ENCODE results near the gene CASZ1.

CASZ1 gene

GRCh38 chr1:10635085-10635896 lies 161.2 kb downstream of the CASZ1 start:
- no peak for DNase-seq

DNA sequence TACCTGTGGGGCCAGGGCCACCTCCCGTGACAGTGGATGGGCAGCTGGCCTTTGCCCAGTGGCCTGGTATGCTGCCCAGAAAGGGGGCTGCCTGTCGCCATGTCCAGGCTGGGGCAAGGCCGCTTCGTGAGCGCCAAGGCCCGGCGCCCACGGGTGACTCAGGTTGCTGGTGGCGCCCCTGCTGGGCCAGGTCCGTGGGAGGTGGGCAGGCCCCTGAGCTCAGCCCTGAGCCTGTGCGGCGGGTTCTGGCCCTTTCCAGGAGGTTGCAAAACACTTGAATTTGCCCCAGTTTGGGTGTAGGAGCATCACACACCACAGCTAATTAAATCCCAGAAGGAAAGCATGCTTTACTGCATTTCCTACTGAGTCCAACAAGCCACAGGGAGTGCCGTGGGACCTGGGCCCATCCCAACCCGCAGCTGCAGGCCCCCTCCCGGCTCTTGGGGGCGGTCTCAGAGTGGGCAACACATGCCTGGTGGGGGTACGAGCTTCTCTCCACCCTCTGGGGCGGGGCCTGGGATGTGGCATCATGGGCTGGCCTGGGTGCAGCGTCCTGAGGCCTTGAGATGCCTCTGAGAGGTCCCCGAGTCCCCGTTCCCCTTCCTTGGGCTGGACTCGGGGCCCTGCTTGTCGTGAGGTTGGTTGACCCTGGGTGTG lies 161.9 kb downstream of the CASZ1 start:
- no peak for DNase-seq

GRCh38 chr1:10634075-10634427 lies 162.4 kb downstream of the CASZ1 start:
- no peak for DNase-seq

DNA sequence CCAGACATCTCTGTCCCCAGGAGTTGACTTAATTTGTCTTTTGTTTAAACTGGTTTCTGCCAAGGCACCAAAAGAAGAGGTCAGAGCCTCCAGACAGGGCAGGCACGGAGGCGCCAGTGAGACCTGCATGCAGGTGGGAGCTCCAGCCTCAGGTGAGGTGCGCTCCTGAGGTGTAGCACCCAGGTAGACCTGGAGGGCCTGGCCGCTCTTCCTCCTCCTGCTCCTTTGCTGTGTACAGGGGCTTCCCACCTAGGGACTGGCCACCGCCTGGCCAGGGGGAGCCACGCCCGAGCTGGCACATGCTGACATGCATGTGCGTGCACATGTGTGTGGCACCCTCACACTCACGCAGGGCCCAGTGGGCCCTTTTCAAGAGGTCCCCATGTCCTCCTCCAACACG lies 163.0 kb downstream of the CASZ1 start:
- DNase-seq: no peak

- DNase-seq: no peak
Measured at GRCh38 chr1:10632691-10633090, 163.8 kb downstream of the CASZ1 start.

- no peak for DNase-seq
Measured at GRCh38 chr1:10631811-10632593, 164.4 kb downstream of the CASZ1 start.

DNA sequence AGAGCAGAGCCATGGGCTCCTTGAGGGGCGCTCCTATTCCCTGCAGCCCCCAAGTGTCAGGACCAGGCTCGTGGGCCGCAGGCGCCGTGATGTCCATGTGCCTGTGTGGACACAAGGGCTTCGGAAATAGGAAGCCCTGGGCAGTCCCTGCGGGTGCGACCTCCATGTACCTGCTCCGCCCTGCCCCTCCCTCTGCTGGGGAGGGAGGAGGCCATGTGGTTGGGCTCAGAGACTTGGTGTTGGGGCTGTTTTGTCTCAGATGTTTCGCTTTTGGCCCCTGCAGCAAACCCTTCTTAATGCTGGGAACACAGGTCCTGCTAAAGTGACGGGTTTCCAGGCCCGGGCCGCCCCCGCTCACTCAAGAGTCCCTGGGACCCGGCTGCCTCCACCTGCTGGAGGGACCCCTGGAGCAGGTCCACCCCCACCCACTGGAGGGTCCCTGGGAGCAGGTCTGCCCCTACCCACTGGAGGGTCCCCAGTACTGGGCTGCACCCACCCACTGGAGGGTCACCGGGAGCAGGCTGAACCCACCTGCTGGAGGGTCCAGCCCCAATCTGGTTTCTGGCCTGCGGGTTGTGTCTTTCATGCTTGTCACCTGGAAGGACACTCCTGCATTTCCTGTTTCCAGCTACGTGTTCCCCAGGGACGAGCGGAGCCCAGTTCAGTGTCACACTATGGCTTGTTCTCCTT lies 165.2 kb downstream of the CASZ1 start:
- no peak for DNase-seq

DNA sequence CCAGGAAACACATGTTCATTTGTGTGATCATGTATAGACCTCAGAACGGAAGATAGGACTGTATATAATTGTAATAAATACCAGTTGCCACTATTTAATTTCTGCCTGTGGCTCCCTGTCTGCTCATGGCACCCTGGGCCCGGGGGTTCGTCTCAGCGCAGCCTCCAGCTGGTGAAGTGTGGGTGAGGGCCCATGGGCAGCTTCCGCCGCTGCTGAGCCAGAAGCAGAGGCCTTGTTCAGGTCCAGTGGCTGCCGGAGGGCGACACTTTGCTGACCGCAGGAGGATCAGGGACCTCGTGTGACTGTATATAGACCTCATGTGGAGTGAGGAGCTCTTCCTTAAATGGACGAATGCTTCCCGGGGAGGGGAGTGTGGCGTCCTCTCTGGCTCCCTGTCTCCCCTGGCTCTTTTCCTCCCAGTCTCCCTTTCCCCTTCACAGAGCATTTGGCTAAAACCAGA lies 165.8 kb downstream of the CASZ1 start:
- DNase-seq: no peak

DNA sequence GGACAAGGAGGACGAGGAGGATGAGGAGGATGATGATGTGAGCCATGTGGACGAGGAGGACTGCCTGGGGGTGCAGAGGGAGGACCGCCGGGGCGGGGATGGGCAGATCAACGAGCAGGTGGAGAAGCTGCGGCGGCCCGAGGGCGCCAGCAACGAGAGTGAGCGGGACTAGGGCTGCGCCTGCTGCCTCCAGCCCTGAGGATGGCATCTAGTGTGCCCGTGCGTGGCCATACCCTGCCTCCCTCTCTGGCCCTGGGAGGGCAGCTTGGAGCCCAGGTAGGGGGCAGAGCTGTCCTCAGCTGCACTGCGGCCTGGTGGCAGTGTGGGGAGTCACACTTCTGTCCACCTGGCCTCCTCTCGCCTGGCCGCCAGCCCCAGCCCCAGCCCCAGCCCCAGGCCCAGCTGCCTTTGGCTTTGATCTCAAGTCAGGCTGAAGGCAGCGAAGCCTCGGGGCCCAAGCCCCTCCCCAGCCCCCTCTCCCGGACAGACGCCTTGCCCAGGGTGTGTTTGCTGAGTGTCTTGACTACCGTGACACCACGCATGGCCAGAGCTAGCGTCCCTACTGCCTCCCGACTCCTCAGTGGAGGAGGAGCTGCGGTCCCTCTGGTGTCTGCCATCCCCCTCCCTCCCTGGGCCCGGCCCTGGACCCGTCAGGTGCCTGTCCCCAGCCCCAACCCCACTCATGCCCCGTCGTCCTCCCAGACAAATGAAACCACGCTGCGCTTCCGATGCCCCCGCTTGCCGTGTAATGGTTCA lies 166.5 kb downstream of the CASZ1 start:
- no peak for DNase-seq

DNA sequence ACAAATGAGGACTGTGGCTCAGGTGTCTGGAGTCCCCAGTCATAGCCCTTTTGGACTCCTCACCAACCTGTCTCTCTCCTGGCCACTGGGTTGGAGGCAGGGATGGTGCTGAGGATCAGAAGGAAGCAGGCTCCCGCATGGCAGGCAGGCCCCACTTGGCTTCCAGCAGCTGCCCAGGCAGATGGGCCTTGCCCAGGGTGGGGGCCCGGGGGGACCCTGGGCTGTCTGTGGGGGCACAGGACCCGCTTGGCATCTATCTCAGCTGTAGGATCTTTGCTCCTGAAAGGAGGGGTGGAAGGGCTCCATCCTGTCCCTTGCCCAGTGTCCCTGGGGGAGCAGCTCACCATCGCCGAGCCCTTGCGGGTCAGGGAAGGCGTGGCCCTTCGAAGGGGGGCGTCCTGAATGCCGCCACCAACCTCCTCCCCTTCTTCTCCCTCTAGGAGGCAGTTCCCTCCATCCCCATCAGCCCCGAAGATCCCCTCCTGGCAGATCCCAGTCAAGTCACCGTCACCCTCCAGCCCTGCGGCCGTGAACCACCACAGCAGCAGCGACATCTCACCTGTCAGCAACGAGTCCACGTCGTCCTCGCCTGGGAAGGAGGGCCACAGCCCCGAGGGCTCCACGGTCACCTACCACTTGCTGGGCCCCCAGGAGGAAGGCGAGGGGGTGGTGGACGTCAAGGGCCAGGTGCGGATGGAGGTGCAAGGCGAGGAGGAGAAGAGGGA lies 167.2 kb downstream of the CASZ1 start:
- no peak for DNase-seq

GRCh38 chr1:10628685-10629084 lies 167.8 kb downstream of the CASZ1 start:
- no peak for DNase-seq

DNA sequence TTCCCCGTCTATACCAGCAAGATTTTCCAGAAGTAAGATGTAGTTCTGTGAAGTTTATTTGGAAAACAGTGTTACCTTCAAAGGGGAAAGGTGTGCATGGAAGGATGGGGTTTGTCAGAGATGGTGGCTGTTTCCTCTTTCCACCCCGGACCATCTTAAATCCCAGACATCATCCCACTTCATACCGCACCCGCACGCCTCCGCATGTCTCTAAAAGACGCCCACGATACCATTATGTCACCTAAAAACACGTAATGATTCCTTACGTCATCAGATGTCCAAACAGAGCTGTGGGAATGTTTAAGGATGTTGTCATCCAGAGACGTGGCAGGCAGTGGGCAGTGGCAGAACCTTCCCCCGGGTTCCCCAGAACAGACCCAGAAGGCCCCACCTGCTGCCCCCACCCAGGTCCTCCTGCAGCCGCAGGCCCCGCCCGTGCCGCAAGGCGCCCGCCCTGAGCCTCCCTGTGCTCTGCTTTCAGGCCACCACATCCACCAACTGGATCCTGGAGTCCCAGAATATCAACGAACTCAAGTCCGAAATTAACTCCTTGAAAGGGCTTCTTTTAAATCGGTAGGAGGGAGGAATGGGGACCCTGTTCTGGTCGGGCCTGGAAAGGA lies 169.5 kb downstream of the CASZ1 start:
- DNase-seq: no peak

GRCh38 chr1:10626131-10626731 lies 170.2 kb downstream of the CASZ1 start:
- DNase-seq: no peak

DNA sequence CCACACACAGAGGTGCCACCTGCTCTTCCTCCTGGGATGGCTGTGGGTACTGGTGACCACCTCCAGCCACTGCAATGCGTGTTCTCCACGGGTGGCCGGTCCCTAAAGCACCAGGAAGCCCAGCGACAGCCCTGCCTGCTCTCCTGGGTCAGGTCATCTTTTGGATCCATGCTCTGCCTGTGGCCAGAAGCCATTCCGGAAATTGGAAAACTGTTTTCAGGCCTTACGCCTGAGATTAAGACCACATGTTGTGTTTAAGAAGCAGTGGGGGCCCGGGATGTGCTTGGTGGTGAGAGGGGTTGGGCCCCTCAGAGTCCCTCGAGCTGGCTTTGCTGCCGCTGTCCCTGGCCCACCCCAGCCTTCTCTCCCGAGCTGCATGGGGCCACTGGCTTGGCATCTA lies 170.9 kb downstream of the CASZ1 start:
- DNase-seq: no peak

DNA sequence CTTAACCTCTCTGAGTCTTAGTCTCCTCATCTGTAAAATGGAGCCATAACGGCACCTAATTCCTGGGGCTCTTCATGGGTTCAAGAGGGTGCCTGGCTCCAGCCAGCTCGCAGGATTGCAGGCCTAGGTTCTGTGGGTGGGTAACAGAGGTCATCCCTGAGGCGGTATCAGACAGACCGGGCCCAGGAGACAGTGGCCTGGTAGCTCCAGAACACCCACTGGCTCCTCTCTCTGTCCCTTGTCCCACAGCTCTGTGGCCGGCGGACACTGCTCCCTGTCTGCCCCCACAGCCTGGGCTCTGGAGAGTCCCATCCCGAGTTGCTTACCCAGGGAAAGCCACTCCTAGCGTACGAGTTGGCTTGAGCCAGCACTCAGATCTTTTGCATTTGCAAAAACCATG lies 171.4 kb downstream of the CASZ1 start:
- no peak for DNase-seq

DNA sequence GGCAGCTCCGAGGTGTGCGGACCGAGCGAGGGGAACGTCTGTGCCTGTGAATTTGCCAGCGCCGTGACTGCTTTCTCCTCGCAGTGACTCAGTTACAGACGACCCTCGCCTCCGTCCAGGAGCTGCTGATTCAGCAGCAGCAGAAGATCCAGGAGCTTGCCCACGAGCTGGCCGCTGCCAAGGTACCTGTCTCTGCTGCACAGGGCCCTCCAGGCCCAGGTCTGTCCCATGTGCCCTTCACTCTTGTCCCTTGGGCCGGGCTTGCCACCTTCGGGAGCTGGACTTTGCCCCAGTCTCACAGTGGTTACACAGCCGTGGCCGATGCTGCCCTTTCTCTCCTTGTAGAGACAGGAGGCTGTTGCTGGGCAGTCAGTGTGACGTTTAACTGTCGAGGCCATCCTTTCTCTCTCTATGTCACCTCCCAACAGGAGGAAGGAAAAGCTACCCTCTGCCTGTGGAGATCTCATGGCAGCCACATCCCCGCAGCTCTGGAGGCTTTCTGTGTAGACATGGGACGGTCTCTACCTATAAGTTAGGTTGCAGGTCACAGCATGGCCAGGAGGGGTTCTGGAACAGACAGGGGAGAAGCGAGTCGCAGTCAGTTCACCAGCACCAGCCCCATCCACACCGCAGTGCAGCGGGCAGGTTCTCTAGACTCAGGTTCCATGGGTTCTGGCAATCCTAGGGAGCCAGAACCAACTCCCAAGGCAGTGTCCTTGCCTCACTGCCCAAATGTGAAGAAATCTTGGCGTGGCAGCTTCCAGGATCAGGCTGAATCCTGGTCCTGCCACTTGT lies 172.0 kb downstream of the CASZ1 start:
- DNase-seq: no peak

GRCh38 chr1:10623686-10624145 lies 172.7 kb downstream of the CASZ1 start:
- no peak for DNase-seq

- DNase-seq: no peak
Measured at GRCh38 chr1:10622910-10623685, 173.3 kb downstream of the CASZ1 start.

GRCh38 chr1:10621906-10622305 lies 174.5 kb downstream of the CASZ1 start:
- DNase-seq: no peak

Data from NCI-H748 treated with DMSO at 0.1 percent for 48 hours (cell line).